Adrenal gland (tissue), 5 donors: ENCODE measurements around the gene NRP1.

ENCODE experiments used
- CTCF ChIP-seq, 6 experiments: fragments of 450-650 bp in 4 of 6; fragments of 200-600 bp in 2 of 6; sonication (generic) in 1 of 6; IDR thresholded peaks; 1 replicate in 5 of 6; 2 replicates in 1 of 6; pipeline versions ENCODE4 v1.5.1 to v1.8.0; 2016 to 2021; ENCODE audit warnings: antibody characterized with exemption in 6 of 6, mild to moderate bottlenecking in 2 of 6, moderate library complexity in 1 of 6
- POLR2A ChIP-seq, 2 donors: fragments of 450-650 bp; IDR thresholded peaks; one replicate each; pipeline ENCODE4 v1.6.1; 2017; ENCODE audit warnings: antibody characterized with exemption in 2 of 2, mild to moderate bottlenecking in 2 of 2, moderate library complexity in 1 of 2
- donor health status: DM: no; HTN: no; CAD: no.

DNA sequence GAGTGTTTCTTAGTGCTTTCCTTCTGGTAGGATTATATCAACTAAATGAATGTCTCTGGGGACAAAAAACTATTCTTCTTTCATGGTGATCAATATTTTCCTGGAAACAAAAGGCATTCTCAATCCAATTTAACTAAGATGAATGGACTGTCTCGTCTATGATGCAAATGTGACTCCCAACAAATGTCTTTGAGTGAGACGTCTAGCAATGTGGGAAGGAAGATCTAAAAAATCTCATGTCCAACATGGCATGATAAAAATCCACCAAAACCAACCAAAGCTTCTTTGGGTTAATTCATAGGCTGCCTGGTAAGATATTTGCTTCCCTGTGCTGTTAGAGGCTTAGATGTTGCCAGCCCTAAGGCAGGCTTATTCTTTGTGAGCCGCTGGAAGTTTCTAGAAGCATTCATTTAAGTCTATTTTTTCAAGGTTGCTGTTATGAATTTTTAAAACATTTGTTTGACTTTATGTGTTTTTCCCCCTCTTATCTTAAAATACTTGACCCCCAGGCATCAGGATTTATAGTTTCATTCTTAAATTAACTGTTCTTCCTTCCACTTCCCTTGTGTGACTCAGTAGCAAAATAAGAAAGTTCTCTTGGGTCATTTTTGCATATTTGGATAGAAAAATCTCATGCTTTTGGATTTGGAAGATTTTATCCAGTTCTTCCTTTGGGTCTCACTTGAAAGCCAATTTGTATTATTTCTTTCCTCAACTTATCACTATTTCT, 156.3 kb downstream of the NRP1 start:
- TF ChIP-seq CTCF (IDR thresholded peaks at IDR 0.05) (no peak), POLR2A (IDR thresholded peaks at IDR 0.05) (no peak)
